TTC549 (cell line): ENCODE measurements around the gene AMH.
"Not testable (repeated sequence)": the region's sequence is repeated elsewhere in the genome, so short reads cannot be mapped to it uniquely, and the experiment has no call there.

Experiments
- FAIRE-seq: peaks from 2 replicates; lab custom pipeline; 2012; peaks lifted over from hg19 to GRCh38; lab: Jason Lieb, UNC

Gene AMH

GRCh38 chr19:2249010-2249866 lies at the start of gene AMH:
AMH (plus strand) TSS chr19:2249323; CDS start chr19:2249333, 10 bp downstream.
- no peak for FAIRE-seq

GRCh38 chr19:2199861-2200623 lies 49.1 kb upstream of the AMH start:
- no peak for FAIRE-seq

GRCh38 chr19:2200624-2201294 lies 48.4 kb upstream of the AMH start:
- FAIRE-seq, result not testable (repeated sequence)

GRCh38 chr19:2201473-2202148 lies 47.5 kb upstream of the AMH start:
- no peak for FAIRE-seq

- no peak for FAIRE-seq
Observed at GRCh38 chr19:2202366-2202765, 46.8 kb upstream of the AMH start.

GRCh38 chr19:2207008-2207407 lies 42.1 kb upstream of the AMH start:
- no peak for FAIRE-seq

- no peak for FAIRE-seq
Observed at GRCh38 chr19:2207991-2208860, 40.9 kb upstream of the AMH start.

GRCh38 chr19:2208975-2209374 lies 40.1 kb upstream of the AMH start:
- FAIRE-seq, result no peak

- no peak for FAIRE-seq
Observed at GRCh38 chr19:2209408-2209807, 39.7 kb upstream of the AMH start.

- no peak for FAIRE-seq
Observed at GRCh38 chr19:2210206-2210605, 38.9 kb upstream of the AMH start.

GRCh38 chr19:2210987-2211740 lies 38.0 kb upstream of the AMH start:
- no peak for FAIRE-seq

- no peak for FAIRE-seq
Observed at GRCh38 chr19:2212861-2213711, 36.0 kb upstream of the AMH start.

- FAIRE-seq, result no peak
Observed at GRCh38 chr19:2213799-2214198, 35.3 kb upstream of the AMH start.

- FAIRE-seq, result no peak
Observed at GRCh38 chr19:2214251-2214650, 34.9 kb upstream of the AMH start.

GRCh38 chr19:2215281-2215751 lies 33.8 kb upstream of the AMH start:
- FAIRE-seq, result no peak

GRCh38 chr19:2216361-2217225 lies 32.5 kb upstream of the AMH start:
- FAIRE-seq, result no peak

- no peak for FAIRE-seq
Observed at GRCh38 chr19:2217591-2217990, 31.5 kb upstream of the AMH start.

GRCh38 chr19:2219726-2220125 lies 29.4 kb upstream of the AMH start:
- FAIRE-seq, result no peak
